Cardiac fibroblast (primary cell): ENCODE results near the gene PREX1.
A peak's percentile ranks its signal among the peaks of the same experiment; 100 is the strongest.
"Not testable (repeated sequence)": the region's sequence is repeated elsewhere in the genome, so short reads cannot be mapped to it uniquely, and the experiment has no call there.

Source experiments
- DNase-seq, 2 donors: peaks; one replicate each; pipeline versions ENCODE4 v3.0.0 to v3.0.0-alpha.2; 2010; ENCODE audit warnings: low read depth in 2 of 2
- H3K4me3 ChIP-seq, 2 donors: replicated peaks in 1 of 2; 1 replicate in 1 of 2; 2 replicates in 1 of 2; pipeline ENCODE4 v1.5.1; 2011; ENCODE audit warnings: low read depth in 2 of 2, low read length in 2 of 2, mild to moderate bottlenecking in 2 of 2, moderate library complexity in 1 of 2
- TF ChIP-seq, protein P1 (sequence below): IDR thresholded peaks from one replicate; pipeline ENCODE4 v1.5.1; 2011; ENCODE audit warnings: low read depth, mild to moderate bottlenecking, low read length, inconsistent platforms

The PREX1 gene, protein sequence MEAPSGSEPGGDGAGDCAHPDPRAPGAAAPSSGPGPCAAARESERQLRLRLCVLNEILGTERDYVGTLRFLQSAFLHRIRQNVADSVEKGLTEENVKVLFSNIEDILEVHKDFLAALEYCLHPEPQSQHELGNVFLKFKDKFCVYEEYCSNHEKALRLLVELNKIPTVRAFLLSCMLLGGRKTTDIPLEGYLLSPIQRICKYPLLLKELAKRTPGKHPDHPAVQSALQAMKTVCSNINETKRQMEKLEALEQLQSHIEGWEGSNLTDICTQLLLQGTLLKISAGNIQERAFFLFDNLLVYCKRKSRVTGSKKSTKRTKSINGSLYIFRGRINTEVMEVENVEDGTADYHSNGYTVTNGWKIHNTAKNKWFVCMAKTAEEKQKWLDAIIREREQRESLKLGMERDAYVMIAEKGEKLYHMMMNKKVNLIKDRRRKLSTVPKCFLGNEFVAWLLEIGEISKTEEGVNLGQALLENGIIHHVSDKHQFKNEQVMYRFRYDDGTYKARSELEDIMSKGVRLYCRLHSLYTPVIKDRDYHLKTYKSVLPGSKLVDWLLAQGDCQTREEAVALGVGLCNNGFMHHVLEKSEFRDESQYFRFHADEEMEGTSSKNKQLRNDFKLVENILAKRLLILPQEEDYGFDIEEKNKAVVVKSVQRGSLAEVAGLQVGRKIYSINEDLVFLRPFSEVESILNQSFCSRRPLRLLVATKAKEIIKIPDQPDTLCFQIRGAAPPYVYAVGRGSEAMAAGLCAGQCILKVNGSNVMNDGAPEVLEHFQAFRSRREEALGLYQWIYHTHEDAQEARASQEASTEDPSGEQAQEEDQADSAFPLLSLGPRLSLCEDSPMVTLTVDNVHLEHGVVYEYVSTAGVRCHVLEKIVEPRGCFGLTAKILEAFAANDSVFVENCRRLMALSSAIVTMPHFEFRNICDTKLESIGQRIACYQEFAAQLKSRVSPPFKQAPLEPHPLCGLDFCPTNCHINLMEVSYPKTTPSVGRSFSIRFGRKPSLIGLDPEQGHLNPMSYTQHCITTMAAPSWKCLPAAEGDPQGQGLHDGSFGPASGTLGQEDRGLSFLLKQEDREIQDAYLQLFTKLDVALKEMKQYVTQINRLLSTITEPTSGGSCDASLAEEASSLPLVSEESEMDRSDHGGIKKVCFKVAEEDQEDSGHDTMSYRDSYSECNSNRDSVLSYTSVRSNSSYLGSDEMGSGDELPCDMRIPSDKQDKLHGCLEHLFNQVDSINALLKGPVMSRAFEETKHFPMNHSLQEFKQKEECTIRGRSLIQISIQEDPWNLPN (N-terminal part only)

DNA sequence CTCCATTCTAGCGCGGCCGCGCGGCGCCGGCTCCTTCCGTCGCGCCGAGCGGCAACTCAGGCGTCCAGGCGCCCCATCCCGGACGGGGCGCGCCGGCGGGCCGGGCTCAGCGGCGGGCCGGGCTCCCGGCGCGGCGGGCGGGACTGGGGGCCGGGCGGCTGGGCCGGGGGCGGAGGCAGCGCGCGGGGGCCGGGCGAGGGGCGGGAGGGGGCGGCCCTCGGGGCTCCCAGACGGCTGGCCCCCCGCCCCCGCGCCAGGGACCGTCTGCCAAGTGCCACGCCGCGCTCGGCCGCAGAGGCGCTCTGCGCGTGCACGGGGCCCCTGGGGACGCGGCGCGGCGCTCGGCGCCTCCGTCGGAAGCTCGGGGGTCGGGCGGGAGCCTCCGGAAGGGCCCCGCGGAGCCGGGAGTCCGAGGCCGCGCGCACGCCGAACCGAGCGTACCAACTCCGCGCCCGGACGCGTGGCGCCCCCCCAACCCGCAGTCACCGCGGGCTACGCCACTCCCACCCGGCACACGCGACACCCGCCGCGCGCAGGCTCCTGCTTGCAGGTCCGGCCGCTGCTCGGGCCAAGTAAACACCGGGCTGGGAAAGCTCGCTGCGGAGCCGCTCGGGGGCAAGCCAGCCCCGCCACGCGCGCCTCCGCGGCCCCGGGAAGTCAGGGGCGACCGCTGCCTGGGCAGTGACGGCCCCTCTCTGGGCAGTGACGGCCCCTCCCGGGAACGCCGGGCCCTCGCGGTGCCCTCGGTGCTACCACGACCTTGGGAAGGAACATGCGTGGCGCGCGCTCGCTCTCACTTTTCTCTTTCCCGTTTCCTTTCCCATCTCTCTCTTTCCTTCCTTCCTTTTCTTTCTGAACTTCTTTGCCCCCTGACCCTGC lies at the start of gene PREX1:
Gene PREX1, minus strand, starts transcription at position 145 of the 879 bp plus-strand sequence. Its CDS starts 139 bp downstream, at position 6.
- TF ChIP-seq, protein P1, sequence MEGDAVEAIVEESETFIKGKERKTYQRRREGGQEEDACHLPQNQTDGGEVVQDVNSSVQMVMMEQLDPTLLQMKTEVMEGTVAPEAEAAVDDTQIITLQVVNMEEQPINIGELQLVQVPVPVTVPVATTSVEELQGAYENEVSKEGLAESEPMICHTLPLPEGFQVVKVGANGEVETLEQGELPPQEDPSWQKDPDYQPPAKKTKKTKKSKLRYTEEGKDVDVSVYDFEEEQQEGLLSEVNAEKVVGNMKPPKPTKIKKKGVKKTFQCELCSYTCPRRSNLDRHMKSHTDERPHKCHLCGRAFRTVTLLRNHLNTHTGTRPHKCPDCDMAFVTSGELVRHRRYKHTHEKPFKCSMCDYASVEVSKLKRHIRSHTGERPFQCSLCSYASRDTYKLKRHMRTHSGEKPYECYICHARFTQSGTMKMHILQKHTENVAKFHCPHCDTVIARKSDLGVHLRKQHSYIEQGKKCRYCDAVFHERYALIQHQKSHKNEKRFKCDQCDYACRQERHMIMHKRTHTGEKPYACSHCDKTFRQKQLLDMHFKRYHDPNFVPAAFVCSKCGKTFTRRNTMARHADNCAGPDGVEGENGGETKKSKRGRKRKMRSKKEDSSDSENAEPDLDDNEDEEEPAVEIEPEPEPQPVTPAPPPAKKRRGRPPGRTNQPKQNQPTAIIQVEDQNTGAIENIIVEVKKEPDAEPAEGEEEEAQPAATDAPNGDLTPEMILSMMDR: no peak
- DNase-seq: peak; percentile 75 to 92
- H3K4me3 ChIP-seq: peak within 1 kb of the TSS; percentile 79 to 91

DNA sequence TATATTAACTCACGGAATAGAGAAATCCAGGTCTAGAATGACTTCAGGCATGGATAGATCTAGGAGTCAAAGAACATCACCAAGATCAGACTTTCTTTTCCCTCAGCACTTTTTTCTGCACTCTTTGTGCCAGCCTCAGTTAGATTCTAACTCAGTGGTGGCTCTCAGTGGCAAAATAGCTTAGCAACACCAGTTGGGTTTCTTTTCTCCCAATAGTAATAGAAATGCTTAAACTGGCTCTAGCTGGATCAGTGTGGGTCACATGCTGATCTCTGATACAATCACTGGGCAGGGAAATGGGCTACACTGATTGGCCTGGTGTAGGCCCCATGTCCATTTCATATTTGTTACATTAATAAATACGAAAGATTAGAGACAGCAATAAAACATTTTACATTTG lies 49.5 kb upstream of the PREX1 start:
- DNase-seq: no peak
- TF ChIP-seq, protein P1: no peak

DNA sequence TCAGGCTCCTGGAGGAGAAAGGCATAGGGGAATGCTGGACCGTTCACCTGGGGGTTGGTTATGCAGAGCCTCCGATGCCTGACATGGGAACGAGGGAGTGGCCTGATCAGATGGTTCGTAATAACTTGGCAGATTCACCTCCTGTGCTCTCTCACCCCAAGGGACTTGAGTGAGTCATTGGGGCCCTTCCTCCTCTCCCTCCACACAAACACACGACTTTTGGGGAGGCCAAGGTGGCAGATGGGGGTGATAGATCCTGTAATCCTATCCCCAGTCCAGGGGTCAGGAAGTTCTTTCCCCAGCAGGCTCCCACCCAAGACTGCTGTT lies 48.1 kb upstream of the PREX1 start:
- DNase-seq: peak; percentile 34 to 70
- H3K4me3 ChIP-seq: no peak overlapping the region
- TF ChIP-seq, protein P1: no peak

More for the DNA sequence above, 49.5 kb upstream of the PREX1 start:
- H3K4me3 ChIP-seq: no peak overlapping the region

DNA sequence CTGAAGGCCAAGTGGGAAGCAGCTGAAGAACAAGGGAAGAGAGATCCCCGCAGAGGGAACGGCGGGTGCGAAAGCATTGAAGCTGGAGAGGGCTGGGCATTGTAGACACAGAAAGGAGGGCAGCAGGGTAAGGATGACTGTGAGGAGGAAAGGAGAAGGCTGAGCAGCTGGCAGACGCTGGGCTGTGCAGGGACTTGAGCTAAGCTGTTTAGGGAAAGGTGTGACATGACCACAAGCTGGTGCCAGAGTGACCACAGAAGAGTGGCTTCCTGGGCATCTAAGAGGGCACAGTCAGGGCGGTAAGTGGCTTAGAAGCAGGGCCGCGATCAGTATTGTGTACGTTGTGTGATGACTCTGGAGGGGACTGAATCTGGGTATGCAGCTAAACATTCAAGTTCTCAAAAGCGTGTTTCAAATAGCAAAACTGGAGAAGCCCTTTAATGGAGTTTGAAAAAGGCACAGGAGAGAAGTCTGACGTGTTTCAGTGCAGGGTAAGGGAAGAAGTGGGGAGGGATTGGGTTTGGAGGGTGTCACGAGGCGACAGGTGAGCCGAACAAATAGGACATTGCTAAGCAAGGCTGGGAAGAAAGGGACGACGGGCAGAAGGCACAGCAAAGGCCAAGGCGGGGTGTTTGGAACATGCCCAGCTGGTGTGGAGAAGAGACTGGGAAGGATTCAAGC lies 47.6 kb upstream of the PREX1 start:
- TF ChIP-seq, protein P1: no peak
- no peak for DNase-seq
- H3K4me3 ChIP-seq: no peak overlapping the region

DNA sequence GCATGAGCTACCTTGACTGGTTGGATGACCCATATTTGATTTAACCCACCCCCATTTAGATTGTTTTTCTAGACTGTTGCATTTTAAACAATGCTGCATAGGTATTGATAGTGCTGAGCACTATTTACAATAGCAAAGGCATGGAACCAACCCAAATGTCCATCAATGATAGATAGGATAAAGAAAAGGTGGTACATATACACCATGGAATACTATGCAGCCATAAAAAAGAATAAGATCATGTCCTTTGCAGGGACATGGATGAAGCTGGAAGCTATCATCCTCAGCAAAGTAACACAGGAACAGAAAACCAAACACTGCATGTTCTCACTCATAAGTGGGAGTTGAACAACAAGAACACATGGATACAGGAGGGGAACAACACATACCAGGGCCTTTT lies 41.6 kb upstream of the PREX1 start:
- not testable (repeated sequence) for DNase-seq, H3K4me3 ChIP-seq

DNA sequence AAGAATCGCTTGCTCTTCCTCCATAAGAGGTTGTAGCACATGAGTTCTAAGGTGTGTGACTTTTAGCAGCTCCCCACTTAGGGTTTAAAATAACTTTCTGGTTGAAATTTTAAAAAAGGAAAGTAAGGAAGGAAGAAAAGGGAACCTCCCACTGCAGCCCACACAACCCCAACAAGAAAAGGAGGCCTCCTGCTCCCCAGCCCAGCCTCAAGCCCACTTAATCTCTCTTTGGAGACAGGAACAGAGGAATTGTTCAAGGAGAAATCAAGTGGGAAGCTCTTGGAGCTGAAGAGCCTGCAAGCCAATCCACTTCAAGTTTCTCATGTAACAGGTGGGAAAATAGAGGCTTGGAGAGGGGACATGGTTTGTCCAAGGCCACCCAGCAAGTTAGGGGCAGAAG lies 39.1 kb upstream of the PREX1 start:
- no peak overlapping the region for H3K4me3 ChIP-seq
- TF ChIP-seq, protein P1: no peak
- DNase-seq: no peak
